ENCODE results near the gene FRMPD4. TPM values are rescaled to one million over a fixed set of nuclear protein-coding genes. Genes with fewer than 3 reads are reported as not detected.
A peak's percentile ranks its signal among the peaks of the same experiment; 100 is the strongest.

Gene FRMPD4
- polyA plus RNA-seq, 1 experiment: 0.82 TPM

DNA sequence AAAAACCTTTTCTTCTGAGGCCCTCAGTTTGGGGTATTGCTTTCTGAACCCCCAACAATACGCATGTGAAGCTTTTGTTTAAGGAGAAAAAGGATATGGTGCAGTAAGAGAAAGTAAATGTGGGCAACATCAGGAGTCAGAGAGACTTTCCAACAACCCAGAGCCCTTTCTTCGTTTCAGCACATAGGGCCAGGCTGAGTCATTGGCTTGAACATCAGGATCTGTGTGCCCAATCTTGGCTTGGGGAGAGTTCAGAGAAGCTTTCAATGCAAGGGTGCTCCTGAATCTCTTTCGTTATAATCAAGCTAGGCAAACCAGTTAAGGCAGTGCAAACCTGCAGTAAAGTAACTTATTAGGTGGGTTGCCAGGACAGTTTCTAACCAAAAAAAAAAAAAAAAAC lies 191.2 kb downstream of the FRMPD4 start:
- ChIA-PET CTCF (no interaction called here), POLR2A (no interaction called here)
- no peak overlapping the region for H3K4me3 ChIP-seq (ENCODE audit: low read depth, low read length)
- TF ChIP-seq, protein P1, sequence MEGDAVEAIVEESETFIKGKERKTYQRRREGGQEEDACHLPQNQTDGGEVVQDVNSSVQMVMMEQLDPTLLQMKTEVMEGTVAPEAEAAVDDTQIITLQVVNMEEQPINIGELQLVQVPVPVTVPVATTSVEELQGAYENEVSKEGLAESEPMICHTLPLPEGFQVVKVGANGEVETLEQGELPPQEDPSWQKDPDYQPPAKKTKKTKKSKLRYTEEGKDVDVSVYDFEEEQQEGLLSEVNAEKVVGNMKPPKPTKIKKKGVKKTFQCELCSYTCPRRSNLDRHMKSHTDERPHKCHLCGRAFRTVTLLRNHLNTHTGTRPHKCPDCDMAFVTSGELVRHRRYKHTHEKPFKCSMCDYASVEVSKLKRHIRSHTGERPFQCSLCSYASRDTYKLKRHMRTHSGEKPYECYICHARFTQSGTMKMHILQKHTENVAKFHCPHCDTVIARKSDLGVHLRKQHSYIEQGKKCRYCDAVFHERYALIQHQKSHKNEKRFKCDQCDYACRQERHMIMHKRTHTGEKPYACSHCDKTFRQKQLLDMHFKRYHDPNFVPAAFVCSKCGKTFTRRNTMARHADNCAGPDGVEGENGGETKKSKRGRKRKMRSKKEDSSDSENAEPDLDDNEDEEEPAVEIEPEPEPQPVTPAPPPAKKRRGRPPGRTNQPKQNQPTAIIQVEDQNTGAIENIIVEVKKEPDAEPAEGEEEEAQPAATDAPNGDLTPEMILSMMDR (IDR thresholded peaks at IDR 0.05; ENCODE audit: insufficient read depth, low read depth, low read length): no peak
- no peaks in the 10 kb centered on the region for H3K27me3 ChIP-seq (ENCODE audit: control insufficient read depth, insufficient read depth, low read length)
- H3K36me3 ChIP-seq (ENCODE audit: control insufficient read depth, insufficient read depth, low read length): no peaks in the 10 kb centered on the region
- no peak for DNase-seq (ENCODE audit: low read depth)

- TF ChIP-seq, protein P1 (IDR thresholded peaks at IDR 0.05; ENCODE audit: insufficient read depth, low read depth, low read length): no peak
- Histone ChIP-seq H3K4me3 (ENCODE audit: low read depth, low read length) (no peak overlapping the region), H3K27me3 (ENCODE audit: control insufficient read depth, insufficient read depth, low read length) (no peaks in the 10 kb centered on the region), H3K36me3 (ENCODE audit: control insufficient read depth, insufficient read depth, low read length) (no peaks in the 10 kb centered on the region)
- POLR2A ChIA-PET: no interaction called here
- DNase-seq (ENCODE audit: low read depth): peak; percentile 14
- CTCF ChIA-PET: no interaction called here
These were observed 192.6 kb downstream of the FRMPD4 start for GRCh38 chrX:12330841-12331240.

DNA sequence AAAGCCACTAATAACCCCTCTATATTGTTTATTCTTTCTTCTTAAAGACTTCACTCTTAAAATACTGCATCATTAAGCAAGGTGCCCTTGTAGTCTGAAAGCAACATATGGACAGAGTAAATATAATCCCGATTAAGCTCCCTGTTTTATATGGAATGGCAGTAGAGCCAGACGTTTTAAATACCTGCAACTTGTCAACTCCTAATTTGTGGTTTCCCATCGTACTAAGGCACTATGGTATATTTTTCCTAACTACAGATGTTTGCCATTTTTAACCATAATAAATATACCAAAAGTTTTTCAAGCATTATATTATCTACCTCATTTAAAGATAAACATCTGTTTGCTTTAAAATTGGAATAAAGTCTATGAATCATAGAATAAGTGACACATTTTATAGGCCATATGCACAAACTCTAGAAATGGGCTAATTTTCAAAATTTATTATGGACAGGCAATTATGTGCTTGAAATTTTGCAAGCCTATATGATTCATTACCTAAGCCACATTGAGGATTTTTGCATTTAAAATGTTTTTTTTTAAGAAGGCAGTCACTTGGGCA lies 194.6 kb downstream of the FRMPD4 start:
- Histone ChIP-seq H3K4me3 (ENCODE audit: low read depth, low read length) (no peak overlapping the region), H3K27me3 (ENCODE audit: control insufficient read depth, insufficient read depth, low read length) (no peaks in the 10 kb centered on the region), H3K36me3 (ENCODE audit: control insufficient read depth, insufficient read depth, low read length) (no peaks in the 10 kb centered on the region)
- ChIA-PET POLR2A (no interaction called here), CTCF (no interaction called here)
- TF ChIP-seq, protein P1 (IDR thresholded peaks at IDR 0.05; ENCODE audit: insufficient read depth, low read depth, low read length): no peak
- no peak for DNase-seq (ENCODE audit: low read depth)

- TF ChIP-seq, protein P1 (IDR thresholded peaks at IDR 0.05; ENCODE audit: insufficient read depth, low read depth, low read length): no peak
- DNase-seq (ENCODE audit: low read depth): no peak
- POLR2A ChIA-PET: no interaction called here
- no peaks in the 10 kb centered on the region for H3K27me3 ChIP-seq (ENCODE audit: control insufficient read depth, insufficient read depth, low read length)
- no peaks in the 10 kb centered on the region for H3K36me3 ChIP-seq (ENCODE audit: control insufficient read depth, insufficient read depth, low read length)
- CTCF ChIA-PET: no interaction called here
- H3K4me3 ChIP-seq (ENCODE audit: low read depth, low read length): no peak overlapping the region
These were observed 201.6 kb downstream of the FRMPD4 start for GRCh38 chrX:12339921-12340320.

DNA sequence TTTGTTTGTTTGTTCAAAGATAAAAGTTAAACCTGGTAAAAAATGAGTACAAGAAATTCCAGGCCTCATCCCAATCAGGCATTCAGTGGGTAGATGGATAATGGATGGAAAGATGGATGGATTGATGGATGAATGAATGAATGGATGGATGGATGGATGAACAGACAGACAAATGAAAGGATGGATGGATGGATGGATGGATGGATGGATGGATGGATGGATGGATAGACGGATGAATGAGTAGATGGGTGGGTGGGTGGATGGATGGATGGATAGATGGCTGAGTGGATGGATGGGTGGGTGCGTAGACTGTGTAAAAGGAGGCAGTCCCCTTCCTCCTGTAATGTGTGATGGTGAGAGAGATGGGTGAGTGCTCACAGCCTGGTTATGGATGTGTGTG lies 206.7 kb downstream of the FRMPD4 start:
- no peaks in the 10 kb centered on the region for H3K27me3 ChIP-seq (ENCODE audit: control insufficient read depth, insufficient read depth, low read length)
- POLR2A ChIA-PET: no interaction called here
- no peak for DNase-seq (ENCODE audit: low read depth)
- H3K4me3 ChIP-seq (ENCODE audit: low read depth, low read length): no peak overlapping the region
- H3K36me3 ChIP-seq (ENCODE audit: control insufficient read depth, insufficient read depth, low read length): no peaks in the 10 kb centered on the region
- TF ChIP-seq, protein P1 (IDR thresholded peaks at IDR 0.05; ENCODE audit: insufficient read depth, low read depth, low read length): no peak
- CTCF ChIA-PET: no interaction called here

Data from BJ (cell line).